ENCODE results near the gene OSBP2. TPM values are rescaled to one million over a fixed set of nuclear protein-coding genes. Genes with fewer than 3 reads are reported as not detected.

The OSBP2 gene
- total RNA-seq, 2 experiments from 2014 or later = 0.58 to 0.72 TPM

DNA sequence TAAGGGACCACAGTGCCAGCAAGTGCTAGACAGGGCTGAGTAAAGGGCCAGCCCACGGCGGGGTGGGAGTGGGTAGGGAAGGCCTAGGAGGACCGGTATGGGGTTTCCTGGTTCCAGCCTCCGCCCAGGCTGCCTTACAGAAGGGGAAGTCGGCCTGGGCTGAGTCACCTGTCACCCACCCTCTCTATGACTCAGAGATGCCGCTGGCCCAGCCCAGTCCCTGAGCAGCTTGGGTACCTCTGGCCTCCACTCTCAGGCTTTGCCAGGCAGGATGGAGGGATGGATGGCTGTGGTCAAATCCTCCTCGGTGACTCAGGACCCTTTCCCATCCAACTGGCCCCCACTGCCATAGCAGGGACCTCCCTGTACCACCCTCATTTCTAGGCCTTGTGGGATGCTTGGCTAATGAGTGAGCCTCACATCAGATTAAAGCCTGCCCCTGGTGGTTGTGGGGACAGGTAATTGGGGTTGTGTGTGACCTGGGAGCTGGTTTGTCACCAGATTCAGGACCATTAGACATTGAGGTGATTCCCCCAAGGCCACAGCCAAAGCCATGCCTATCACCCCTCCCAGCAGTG lies 45.2 kb upstream of the OSBP2 start:
- H3K27ac Mint-ChIP-seq = peak overlapping the region; percentile 85
- peak; percentile 94 for DNase-seq
- no peaks in the 10 kb centered on the region for H3K36me3 Mint-ChIP-seq (ENCODE audit: low read depth)
- CTCF ChIA-PET = interaction anchor here (0.6 to 4.0 kb wide), 12 partner anchors 9 to 319 kb away, joined by 3 to 36 read pairs (median 5); partner anchors contain the start of genes DUSP18, MORC2 and SLC35E4
- peak; percentile 99 for ATAC-seq
- H3K27me3 Mint-ChIP-seq = no peaks in the 10 kb centered on the region
- H3K4me3 Mint-ChIP-seq = no peak overlapping the region
- intact Hi-C loops (cut with micrococcal nuclease) = no loop called here
- POLR2A ChIA-PET = interaction anchor here (2.0 to 3.3 kb wide), 2 partner anchors 14 to 93 kb away, joined by 5 to 19 read pairs; partner anchors contain the start of gene SLC35E4
- H3K4me1 Mint-ChIP-seq (ENCODE audit: low read depth) = peaks cover 28% of the 10 kb centered on the region
- no peaks in the 10 kb centered on the region for H3K9me3 Mint-ChIP-seq
- TF ChIP-seq, protein P1, sequence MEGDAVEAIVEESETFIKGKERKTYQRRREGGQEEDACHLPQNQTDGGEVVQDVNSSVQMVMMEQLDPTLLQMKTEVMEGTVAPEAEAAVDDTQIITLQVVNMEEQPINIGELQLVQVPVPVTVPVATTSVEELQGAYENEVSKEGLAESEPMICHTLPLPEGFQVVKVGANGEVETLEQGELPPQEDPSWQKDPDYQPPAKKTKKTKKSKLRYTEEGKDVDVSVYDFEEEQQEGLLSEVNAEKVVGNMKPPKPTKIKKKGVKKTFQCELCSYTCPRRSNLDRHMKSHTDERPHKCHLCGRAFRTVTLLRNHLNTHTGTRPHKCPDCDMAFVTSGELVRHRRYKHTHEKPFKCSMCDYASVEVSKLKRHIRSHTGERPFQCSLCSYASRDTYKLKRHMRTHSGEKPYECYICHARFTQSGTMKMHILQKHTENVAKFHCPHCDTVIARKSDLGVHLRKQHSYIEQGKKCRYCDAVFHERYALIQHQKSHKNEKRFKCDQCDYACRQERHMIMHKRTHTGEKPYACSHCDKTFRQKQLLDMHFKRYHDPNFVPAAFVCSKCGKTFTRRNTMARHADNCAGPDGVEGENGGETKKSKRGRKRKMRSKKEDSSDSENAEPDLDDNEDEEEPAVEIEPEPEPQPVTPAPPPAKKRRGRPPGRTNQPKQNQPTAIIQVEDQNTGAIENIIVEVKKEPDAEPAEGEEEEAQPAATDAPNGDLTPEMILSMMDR (IDR thresholded peaks at IDR 0.05) = peak; percentile 59

DNA sequence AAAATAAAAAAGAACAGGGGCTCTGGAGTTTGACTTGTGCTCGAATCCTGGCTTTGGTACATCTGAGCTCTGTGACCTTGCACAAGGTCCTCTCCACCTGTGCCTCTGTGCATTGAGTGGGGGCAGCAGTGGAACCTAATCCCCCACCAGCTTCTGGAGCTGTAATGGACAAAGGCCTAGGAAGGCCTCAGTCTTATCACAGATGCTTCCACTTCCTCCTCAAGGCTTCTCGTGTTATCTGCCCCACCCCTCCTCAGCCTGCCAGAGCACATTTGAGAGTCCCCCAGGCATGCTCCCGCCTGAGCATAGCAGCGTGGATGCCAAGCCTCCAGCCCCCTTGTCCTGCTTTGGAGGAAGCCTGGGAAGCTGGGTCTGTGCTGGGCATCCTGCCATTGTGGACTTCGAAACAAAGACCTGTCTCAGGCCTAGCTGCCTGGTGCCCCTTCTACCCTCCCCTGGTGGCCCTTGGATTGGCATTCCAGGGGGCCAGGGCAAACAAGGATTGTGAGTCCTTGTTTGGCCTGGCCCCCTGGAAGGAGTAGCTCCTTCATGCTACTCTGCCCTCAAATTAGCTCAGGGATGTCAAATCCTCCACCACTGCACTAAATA lies 44.1 kb upstream of the OSBP2 start:
- Mint-ChIP-seq H3K36me3 (ENCODE audit: low read depth) (no peaks in the 10 kb centered on the region), H3K9me3 (no peaks in the 10 kb centered on the region), H3K27me3 (no peaks in the 10 kb centered on the region), H3K27ac (no peak overlapping the region), H3K4me3 (no peak overlapping the region), H3K4me1 (ENCODE audit: low read depth) (peaks cover 22% of the 10 kb centered on the region)
- ATAC-seq (no peak), DNase-seq (no peak)
- ChIA-PET CTCF (interaction anchor here (1.0 to 4.0 kb wide), 8 partner anchors 8 to 104 kb away, joined by 3 to 36 read pairs (median 6); partner anchors contain the start of genes DUSP18 and SLC35E4), POLR2A (interaction anchor here (2.0 to 3.3 kb wide), 2 partner anchors 15 to 92 kb away, joined by 5 to 19 read pairs; partner anchors contain the start of gene SLC35E4)
- intact Hi-C loops (cut with micrococcal nuclease) = no loop called here
- TF ChIP-seq, protein P1 (IDR thresholded peaks at IDR 0.05) = no peak

DNA sequence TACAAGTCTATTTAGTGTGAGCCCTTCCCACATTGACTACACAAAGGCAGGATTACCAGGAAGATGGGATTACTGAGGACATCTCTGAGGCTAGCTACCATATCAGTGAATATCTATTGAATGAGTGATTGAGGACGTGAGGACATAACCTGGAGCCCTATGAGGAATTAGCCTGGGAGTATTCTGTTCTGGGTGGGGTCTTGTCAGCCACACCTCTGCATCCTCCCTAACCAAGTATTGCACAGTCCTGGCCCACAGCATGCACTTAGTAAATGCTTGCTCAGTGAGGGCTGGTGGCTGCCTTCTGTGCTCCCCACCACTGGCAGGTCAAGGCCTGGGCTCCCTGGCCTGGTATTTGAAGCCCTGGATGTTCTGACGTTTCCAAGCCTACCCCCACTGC lies 41.8 kb upstream of the OSBP2 start:
- Mint-ChIP-seq H3K27me3 (no peaks in the 10 kb centered on the region), H3K4me1 (ENCODE audit: low read depth) (peaks cover 22% of the 10 kb centered on the region), H3K36me3 (ENCODE audit: low read depth) (no peaks in the 10 kb centered on the region), H3K27ac (no peak overlapping the region), H3K9me3 (no peaks in the 10 kb centered on the region), H3K4me3 (no peak overlapping the region)
- POLR2A ChIA-PET = no interaction called here
- intact Hi-C loops (cut with micrococcal nuclease) = no loop called here
- ATAC-seq = no peak
- CTCF ChIA-PET = no interaction called here
- TF ChIP-seq, protein P1 (IDR thresholded peaks at IDR 0.05) = no peak
- no peak for DNase-seq

DNA sequence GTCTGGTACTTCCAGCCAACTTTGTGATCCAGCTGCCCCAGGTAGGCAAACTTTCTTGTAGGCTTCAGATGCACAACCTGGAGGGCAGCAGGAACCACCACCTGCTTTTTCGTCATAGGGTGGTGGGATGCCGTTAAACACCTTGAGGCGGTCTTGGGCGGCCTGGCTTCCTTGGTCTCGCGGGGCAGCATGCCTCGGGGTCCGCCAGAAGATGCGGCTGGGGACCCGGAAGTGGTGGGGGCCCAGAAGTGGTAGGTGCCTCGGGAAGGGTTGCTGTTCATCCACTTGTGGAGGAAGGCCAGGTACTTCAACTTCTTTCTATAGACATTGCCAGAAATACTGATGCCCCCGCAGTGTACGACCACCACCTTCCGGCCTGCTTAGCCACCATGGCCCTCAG lies 40.3 kb upstream of the OSBP2 start:
- H3K4me3 Mint-ChIP-seq = no peak overlapping the region
- TF ChIP-seq, protein P1 (IDR thresholded peaks at IDR 0.05) = no peak
- intact Hi-C loops (cut with micrococcal nuclease) = no loop called here
- H3K36me3 Mint-ChIP-seq (ENCODE audit: low read depth) = peaks cover 2% of the 10 kb centered on the region
- no peak for ATAC-seq
- no peaks in the 10 kb centered on the region for H3K9me3 Mint-ChIP-seq
- peaks cover 13% of the 10 kb centered on the region for H3K4me1 Mint-ChIP-seq (ENCODE audit: low read depth)
- H3K27me3 Mint-ChIP-seq = no peaks in the 10 kb centered on the region
- CTCF ChIA-PET = no interaction called here
- POLR2A ChIA-PET = interaction anchor here (0.9 kb wide), 1 partner anchor 11 kb away, joined by 5 read pairs; no protein-coding TSS in a partner anchor
- DNase-seq = no peak
- H3K27ac Mint-ChIP-seq = no peak overlapping the region

DNA sequence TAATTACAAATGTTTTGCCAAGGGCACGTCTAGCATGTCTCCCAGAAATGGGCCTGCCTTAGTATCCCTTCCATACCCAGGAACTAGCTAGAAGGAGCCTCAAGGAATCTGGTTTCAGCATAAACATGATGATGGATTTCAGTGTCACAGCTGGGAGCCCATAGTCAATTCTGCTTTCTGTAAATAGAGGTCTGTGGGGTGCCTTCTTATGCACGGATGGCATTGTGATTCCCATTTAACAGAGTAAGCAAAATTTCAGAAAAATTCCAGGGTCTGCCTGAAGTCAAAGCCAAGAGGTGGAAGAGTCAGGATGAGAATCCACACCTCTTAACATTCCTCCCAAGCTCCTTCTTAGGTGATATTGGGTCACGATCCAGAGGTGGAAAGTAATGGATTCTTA lies 39.1 kb upstream of the OSBP2 start:
- ATAC-seq (no peak), DNase-seq (no peak)
- Mint-ChIP-seq H3K4me3 (no peak overlapping the region), H3K36me3 (ENCODE audit: low read depth) (peaks cover 2% of the 10 kb centered on the region), H3K27me3 (no peaks in the 10 kb centered on the region), H3K27ac (no peak overlapping the region), H3K9me3 (no peaks in the 10 kb centered on the region), H3K4me1 (ENCODE audit: low read depth) (peaks cover 7% of the 10 kb centered on the region)
- TF ChIP-seq, protein P1 (IDR thresholded peaks at IDR 0.05) = no peak
- CTCF ChIA-PET = interaction anchor here (0.6 to 1.9 kb wide), 3 partner anchors 21 to 881 kb away, joined by 3 to 6 read pairs (median 3); no protein-coding TSS in a partner anchor
- POLR2A ChIA-PET = interaction anchor here (0.9 kb wide), 1 partner anchor 12 kb away, joined by 5 read pairs; no protein-coding TSS in a partner anchor
- intact Hi-C loops (cut with micrococcal nuclease) = no loop called here

Data from activated CD8-positive, alpha-beta T cell treated with anti-CD3 and anti-CD28 coated beads for 36 hours (primary cell).